Neutrophil (primary cell): ENCODE data around the gene HTR1D.

Experiments
- H3K27ac ChIP-seq: fragments of 200-600 bp; sonication (generic); 2 replicates; pipeline ENCODE4 v1.5.1; 2016; ENCODE audit warnings: mild to moderate bottlenecking, moderate library complexity
- H3K27me3 ChIP-seq: fragments of 200-600 bp; sonication (generic); 2 replicates; pipeline ENCODE4 v1.6.0; 2016; ENCODE audit warnings: mild to moderate bottlenecking
- H3K36me3 ChIP-seq: fragments of 200-600 bp; sonication (generic); 2 replicates; pipeline ENCODE4 v1.5.1; 2017
- H3K4me1 ChIP-seq, 2 experiments: fragments of 200-600 bp in 1 of 2; sonication (generic) in 1 of 2; 1 replicate in 1 of 2; 2 replicates in 1 of 2; pipeline versions ENCODE4 v1.5.1 to v1.6.1; 2013 to 2016; ENCODE audit warnings: low read depth in 1 of 2, low read length in 1 of 2, mild to moderate bottlenecking in 1 of 2, moderate library complexity in 1 of 2; ENCODE audit not compliant: control insufficient read depth in 1 of 2, insufficient read depth in 1 of 2
- H3K4me3 ChIP-seq, 2 experiments: fragments of 200-600 bp in 1 of 2; sonication (generic) in 1 of 2; 1 replicate in 1 of 2; 2 replicates in 1 of 2; pipeline ENCODE4 v1.5.1; 2013 to 2016; ENCODE audit warnings: low read depth in 1 of 2, low read length in 1 of 2, mild to moderate bottlenecking in 1 of 2, moderate library complexity in 1 of 2
- H3K9me3 ChIP-seq: fragments of 200-600 bp; sonication (generic); 2 replicates; pipeline ENCODE4 v1.5.1; 2016
- CTCF ChIP-seq: fragments of 200-600 bp; sonication (generic); IDR thresholded peaks from 2 replicates; pipeline ENCODE4 v1.5.1; 2016; ENCODE audit warnings: antibody characterized with exemption

The HTR1D gene

GRCh38 chr1:23150125-23150524, 67.2 kb downstream of the HTR1D start:
- no peak for TF ChIP-seq CTCF
- Histone ChIP-seq H3K27me3 (no peaks in the 10 kb centered on the region), H3K4me1 (no peaks in the 10 kb centered on the region), H3K9me3 (no peaks in the 10 kb centered on the region), H3K36me3 (no peaks in the 10 kb centered on the region), H3K27ac (no peak overlapping the region), H3K4me3 (no peak overlapping the region)

GRCh38 chr1:23149114-23149513, 68.2 kb downstream of the HTR1D start:
- Histone ChIP-seq H3K36me3 (no peaks in the 10 kb centered on the region), H3K27ac (no peak overlapping the region), H3K27me3 (no peaks in the 10 kb centered on the region), H3K4me1 (no peaks in the 10 kb centered on the region), H3K4me3 (no peak overlapping the region), H3K9me3 (no peaks in the 10 kb centered on the region)
- no peak for TF ChIP-seq CTCF

DNA sequence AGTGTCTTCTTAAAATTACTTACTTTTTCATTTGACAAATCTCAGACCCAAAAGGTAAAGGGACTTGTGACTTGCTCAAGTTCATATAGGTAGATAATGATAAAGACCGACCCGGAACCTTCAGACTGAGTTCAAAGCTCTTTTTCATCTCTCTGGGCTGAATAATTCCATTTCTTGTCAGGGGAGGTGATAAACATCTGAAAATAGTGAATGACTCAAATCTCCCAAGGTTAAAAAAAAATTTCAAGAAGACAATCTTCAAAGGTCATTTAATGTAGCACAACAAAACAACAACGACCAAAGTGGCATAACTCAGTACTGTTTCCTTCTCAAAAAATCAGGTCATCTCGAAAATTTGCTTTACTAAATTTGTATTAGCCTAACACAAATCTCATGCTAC, 69.2 kb downstream of the HTR1D start:
- H3K27me3 ChIP-seq = no peaks in the 10 kb centered on the region
- H3K4me1 ChIP-seq = no peaks in the 10 kb centered on the region
- no peak for TF ChIP-seq CTCF
- H3K9me3 ChIP-seq = no peaks in the 10 kb centered on the region
- H3K4me3 ChIP-seq = no peak overlapping the region
- no peak overlapping the region for H3K27ac ChIP-seq
- H3K36me3 ChIP-seq = no peaks in the 10 kb centered on the region
